Chondrocyte (in vitro differentiated cells): ENCODE measurements around the gene COL6A1. TPM values are rescaled to one million over a fixed set of nuclear protein-coding genes. Genes with fewer than 3 reads are reported as not detected.

Experiments
- DNase-seq: peaks from one replicate; pipeline ENCODE4 v3.0.0; 2021; ENCODE audit warnings: mixed read lengths, low spot score
- H3K27ac Mint-ChIP-seq: one replicate; pipeline ENCODE4 v1.8.0; 2021; ENCODE audit warnings: mild to moderate bottlenecking, moderate library complexity, mixed read lengths; ENCODE audit not compliant: unreplicated experiment
- H3K27me3 Mint-ChIP-seq: 2 replicates; pipeline ENCODE4 v1.8.0; 2021; ENCODE audit warnings: low read depth, mixed read lengths
- H3K36me3 Mint-ChIP-seq: 2 replicates; pipeline ENCODE4 v1.8.0; 2021; ENCODE audit warnings: low read depth, mixed read lengths
- H3K4me1 Mint-ChIP-seq: 2 replicates; pipeline ENCODE4 v1.8.0; 2021; ENCODE audit warnings: low read depth, mild to moderate bottlenecking, mixed read lengths
- H3K4me3 Mint-ChIP-seq: one replicate; pipeline ENCODE4 v1.8.0; 2021; ENCODE audit warnings: mild to moderate bottlenecking, moderate library complexity, mixed read lengths; ENCODE audit not compliant: unreplicated experiment
- H3K9me3 Mint-ChIP-seq: 2 replicates; pipeline ENCODE4 v1.8.0; 2021; ENCODE audit warnings: low read depth, mixed read lengths
- total RNA-seq: library from RNA; stranded (reverse); gene quantifications from 3 replicates; pipeline ENCODE4 v1.2.1, GENCODE V29; 2021
- TF ChIP-seq, protein P1 (sequence below): fragments of 200-600 bp; sonication (generic); IDR thresholded peaks from 2 replicates; pipeline ENCODE4 v1.5.0; 2021; ENCODE audit warnings: antibody characterized with exemption, mild to moderate bottlenecking, moderate library complexity

COL6A1 gene
- total RNA-seq, 1 donor from 2014 or later: 1,052 TPM

DNA sequence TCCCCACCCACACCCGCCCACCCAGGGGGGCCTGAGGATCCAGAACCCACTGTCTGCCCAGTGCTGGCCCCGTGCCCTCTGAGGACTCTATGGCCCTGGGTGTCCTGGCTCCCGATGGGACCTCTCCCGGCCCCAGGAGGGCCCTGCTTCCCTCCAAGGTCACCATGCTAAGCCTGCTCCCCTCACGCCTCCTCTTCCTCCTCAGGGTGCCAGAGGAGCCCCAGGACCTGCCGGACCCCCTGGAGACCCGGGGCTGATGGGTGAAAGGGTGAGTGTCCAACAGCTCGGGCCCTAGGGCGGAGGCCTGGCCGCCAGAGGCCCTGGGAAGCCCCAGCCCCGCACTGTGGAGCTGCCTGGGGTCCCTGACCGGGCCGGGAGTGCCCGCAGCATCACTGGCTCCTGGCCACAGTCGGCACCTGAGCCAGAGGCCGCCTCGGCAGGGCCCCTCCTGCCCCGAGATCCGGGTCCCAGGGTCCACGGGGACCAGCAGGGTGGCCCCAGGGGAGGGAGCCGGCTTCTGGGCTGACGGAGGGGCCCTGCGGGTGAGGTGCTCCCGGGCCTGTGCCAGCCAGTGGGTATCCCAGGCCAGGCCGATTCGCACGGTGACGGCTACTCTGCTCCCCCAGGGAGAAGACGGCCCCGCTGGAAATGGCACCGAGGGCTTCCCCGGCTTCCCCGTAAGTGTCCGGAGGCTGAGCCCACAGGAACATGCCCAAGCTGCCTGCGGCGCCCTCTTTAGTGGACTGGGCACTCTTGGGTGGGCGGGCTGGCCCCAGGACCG lies 16.1 kb downstream of the COL6A1 start:
- H3K4me3 Mint-ChIP-seq: no peak overlapping the region
- H3K4me1 Mint-ChIP-seq: peaks cover 4% of the 10 kb centered on the region
- DNase-seq: peak; percentile 91
- no peaks in the 10 kb centered on the region for H3K9me3 Mint-ChIP-seq
- peaks cover 13% of the 10 kb centered on the region for H3K36me3 Mint-ChIP-seq
- TF ChIP-seq, protein P1, sequence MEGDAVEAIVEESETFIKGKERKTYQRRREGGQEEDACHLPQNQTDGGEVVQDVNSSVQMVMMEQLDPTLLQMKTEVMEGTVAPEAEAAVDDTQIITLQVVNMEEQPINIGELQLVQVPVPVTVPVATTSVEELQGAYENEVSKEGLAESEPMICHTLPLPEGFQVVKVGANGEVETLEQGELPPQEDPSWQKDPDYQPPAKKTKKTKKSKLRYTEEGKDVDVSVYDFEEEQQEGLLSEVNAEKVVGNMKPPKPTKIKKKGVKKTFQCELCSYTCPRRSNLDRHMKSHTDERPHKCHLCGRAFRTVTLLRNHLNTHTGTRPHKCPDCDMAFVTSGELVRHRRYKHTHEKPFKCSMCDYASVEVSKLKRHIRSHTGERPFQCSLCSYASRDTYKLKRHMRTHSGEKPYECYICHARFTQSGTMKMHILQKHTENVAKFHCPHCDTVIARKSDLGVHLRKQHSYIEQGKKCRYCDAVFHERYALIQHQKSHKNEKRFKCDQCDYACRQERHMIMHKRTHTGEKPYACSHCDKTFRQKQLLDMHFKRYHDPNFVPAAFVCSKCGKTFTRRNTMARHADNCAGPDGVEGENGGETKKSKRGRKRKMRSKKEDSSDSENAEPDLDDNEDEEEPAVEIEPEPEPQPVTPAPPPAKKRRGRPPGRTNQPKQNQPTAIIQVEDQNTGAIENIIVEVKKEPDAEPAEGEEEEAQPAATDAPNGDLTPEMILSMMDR: no peak
- H3K27ac Mint-ChIP-seq: no peak overlapping the region
- H3K27me3 Mint-ChIP-seq: no peaks in the 10 kb centered on the region

DNA sequence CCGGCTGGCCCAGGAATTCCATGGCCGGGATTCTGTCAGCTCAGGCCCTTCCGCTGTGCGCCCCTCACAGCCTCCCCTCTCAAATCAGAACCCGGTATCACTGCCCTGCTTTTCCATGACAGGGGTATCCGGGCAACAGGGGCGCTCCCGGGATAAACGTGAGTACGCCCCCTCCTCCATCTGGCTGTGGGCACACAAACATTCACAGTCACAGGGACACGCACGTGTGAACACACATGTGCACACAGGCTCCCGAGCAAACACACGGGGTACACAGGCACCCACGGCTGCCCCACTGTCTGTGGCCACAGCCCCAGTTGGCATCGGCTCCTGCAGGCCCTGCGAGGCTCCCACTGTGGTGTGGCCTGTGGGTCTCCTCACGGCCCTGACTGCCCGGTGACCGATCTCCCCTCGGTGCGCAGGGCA lies 16.7 kb downstream of the COL6A1 start:
- Mint-ChIP-seq H3K4me1 (peaks cover 4% of the 10 kb centered on the region), H3K4me3 (no peak overlapping the region), H3K27me3 (no peaks in the 10 kb centered on the region), H3K9me3 (no peaks in the 10 kb centered on the region), H3K36me3 (peaks cover 14% of the 10 kb centered on the region), H3K27ac (no peak overlapping the region)
- DNase-seq: peak; percentile 66
- TF ChIP-seq, protein P1: no peak

DNA sequence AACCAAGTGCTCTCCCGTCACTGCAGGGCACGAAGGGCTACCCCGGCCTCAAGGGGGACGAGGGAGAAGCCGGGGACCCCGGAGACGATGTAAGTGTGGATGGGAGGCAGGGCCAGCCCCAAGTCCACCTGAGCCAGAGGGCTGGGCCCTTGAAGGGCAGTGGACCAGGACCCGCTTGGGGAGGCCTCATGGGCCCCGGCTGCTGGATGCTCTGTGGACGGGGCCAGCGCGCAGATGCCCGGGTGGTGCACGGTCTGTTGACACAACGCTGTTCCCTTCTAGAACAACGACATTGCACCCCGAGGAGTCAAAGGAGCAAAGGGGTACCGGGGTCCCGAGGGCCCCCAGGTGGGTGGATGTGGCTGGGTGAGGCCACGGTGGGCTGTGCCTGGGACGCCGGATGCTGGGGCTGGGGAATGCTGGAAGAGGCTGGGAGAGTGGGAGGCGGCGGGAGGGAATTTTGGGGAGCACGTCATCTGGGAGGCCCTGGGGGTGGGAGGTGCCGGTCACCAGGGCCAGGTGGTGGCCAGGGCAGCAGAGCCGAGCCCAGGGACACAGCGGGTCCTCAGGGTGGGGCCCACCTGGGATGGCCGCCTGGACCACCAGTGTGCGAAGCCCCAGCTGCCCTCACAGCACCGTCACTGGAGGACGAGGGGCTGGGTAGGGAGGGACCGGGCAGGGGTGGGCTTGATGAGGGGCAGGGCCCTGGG lies 17.5 kb downstream of the COL6A1 start:
- Mint-ChIP-seq H3K27ac (no peak overlapping the region), H3K4me3 (no peak overlapping the region), H3K36me3 (peaks cover 14% of the 10 kb centered on the region), H3K9me3 (no peaks in the 10 kb centered on the region), H3K27me3 (no peaks in the 10 kb centered on the region), H3K4me1 (peaks cover 4% of the 10 kb centered on the region)
- TF ChIP-seq, protein P1: no peak
- DNase-seq: peak; percentile 90

DNA sequence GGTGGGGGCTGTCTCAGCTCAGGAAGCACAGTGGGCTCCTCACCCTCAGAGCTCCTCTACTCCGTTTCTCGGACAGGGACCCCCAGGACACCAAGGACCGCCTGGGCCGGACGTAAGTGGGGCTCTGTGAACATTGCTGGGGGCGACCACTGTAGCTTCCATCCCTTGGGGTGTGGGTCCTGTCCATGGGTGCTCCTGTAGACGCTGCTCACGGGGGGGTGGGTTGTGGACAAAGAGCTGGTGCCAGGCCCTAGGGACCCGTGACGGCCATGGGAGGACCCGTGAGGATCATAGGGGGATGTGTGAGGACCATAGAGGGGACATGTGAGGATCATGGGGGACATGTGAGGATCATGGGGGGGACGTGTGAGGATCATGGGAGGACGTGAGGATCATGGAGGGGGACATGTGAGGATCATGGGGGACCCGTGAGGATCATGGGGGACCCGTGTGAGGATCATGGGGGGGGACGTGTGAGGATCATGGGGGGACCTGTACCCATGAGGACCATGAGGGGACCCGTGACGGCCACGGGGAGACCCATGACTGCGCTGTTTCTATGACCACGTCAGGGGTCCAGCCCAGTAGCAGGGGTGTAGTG lies 18.1 kb downstream of the COL6A1 start:
- H3K27me3 Mint-ChIP-seq: no peaks in the 10 kb centered on the region
- peaks cover 19% of the 10 kb centered on the region for H3K36me3 Mint-ChIP-seq
- H3K4me3 Mint-ChIP-seq: no peak overlapping the region
- peak; percentile 78 for DNase-seq
- no peak overlapping the region for H3K27ac Mint-ChIP-seq
- TF ChIP-seq, protein P1: no peak
- peaks cover 4% of the 10 kb centered on the region for H3K4me1 Mint-ChIP-seq
- no peaks in the 10 kb centered on the region for H3K9me3 Mint-ChIP-seq

DNA sequence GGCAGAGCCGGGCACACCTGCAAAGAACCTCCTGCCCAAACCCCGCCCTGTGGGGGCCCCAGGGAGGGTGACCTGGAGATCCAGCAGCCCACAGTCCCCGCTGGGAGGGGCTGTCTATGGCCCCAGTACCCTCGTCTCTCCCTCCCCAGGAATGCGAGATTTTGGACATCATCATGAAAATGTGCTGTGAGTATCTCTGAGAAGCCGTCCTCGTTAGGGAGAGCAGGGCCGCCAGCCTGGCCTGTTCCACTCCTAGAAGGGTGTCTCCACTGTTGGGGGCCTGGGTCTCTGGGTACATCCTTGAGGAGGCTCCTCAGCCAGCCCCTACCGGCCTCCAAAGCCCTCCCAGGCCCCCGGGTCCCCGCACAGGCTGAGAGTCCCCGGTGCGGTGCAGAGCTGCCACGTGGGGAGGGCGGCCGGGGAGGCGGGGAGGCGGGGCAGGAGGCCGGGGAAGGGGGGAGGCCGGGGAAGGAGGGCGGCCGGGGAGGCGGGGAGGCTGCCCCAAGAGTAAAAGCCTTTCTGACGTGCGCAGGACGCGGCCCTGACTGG lies 18.7 kb downstream of the COL6A1 start:
- peak; percentile 78 for DNase-seq
- no peaks in the 10 kb centered on the region for H3K27me3 Mint-ChIP-seq
- H3K4me1 Mint-ChIP-seq: peaks cover 1% of the 10 kb centered on the region
- H3K4me3 Mint-ChIP-seq: no peak overlapping the region
- H3K9me3 Mint-ChIP-seq: no peaks in the 10 kb centered on the region
- TF ChIP-seq, protein P1: no peak
- H3K27ac Mint-ChIP-seq: peak overlapping the region; percentile 36
- peaks cover 22% of the 10 kb centered on the region for H3K36me3 Mint-ChIP-seq
